Measurements from ENCODE around the gene SLC27A5. TPM values are rescaled to one million over a fixed set of nuclear protein-coding genes. Genes with fewer than 3 reads are reported as not detected.

The SLC27A5 gene
- total and polyA plus RNA-seq, 2 of the 13 experiments (the other 11 are each of a cell fraction or from before 2014, with no cell fraction given), result 30.3 to 40.2 TPM

- TF ChIP-seq ZNF710 (CRISPR knock-in tag; IDR thresholded peaks at IDR 0.05; ENCODE audit: borderline replicate concordance) (no peak; the same call in 1 of the 2 replicates), ZBTB40 (IDR thresholded peaks at IDR 0.05) (no peak), ZBTB40 (CRISPR knock-in tag; IDR thresholded peaks at IDR 0.05) (no peak; the same call in none of the 2 replicates), CREB3 (CRISPR knock-in tag; IDR thresholded peaks at IDR 0.05) (no peak), ZNF234 (CRISPR knock-in tag; conservative IDR thresholded peaks at IDR 0.05) (no peak), E2F1 (CRISPR knock-in tag; IDR thresholded peaks at IDR 0.05) (peak; percentile 82), PRDM10 (CRISPR knock-in tag; IDR thresholded peaks at IDR 0.05; ENCODE audit: low read depth) (peak; percentile 75; the same call in 1 of the 2 replicates), DRAP1 (CRISPR knock-in tag; IDR thresholded peaks at IDR 0.05) (peak; percentile 21; the same call in 1 of the 2 replicates), PAF1 (CRISPR knock-in tag; IDR thresholded peaks at IDR 0.05) (no peak), SRY (CRISPR knock-in tag; IDR thresholded peaks at IDR 0.05) (peak; percentile 58; the same call in 1 of the 2 replicates)
These were observed 35.9 kb downstream of the SLC27A5 start, which contains the start of gene ZNF446 (continued) for GRCh38 chr19:58475714-58476497.

All from HepG2 (cell line).